Panc1 (cell line): ENCODE data around the gene EFTUD2.

Source experiments
- POLR2AphosphoS5 ChIP-seq: IDR thresholded peaks from 2 replicates; pipeline ENCODE4 v1.6.1; 2012; ENCODE audit warnings: mild to moderate bottlenecking, low read depth, low read length, moderate library complexity
- SIN3A ChIP-seq: IDR thresholded peaks from 2 replicates; pipeline ENCODE4 v1.6.1; 2012; ENCODE audit warnings: low read depth, mild to moderate bottlenecking, low read length, moderate library complexity, borderline replicate concordance; ENCODE audit not compliant: insufficient read depth
- TCF7L2 ChIP-seq: IDR thresholded peaks from 2 replicates; pipeline ENCODE4 v1.6.1; 2011; ENCODE audit warnings: mild to moderate bottlenecking, low read depth, low read length, inconsistent platforms
- TF ChIP-seq, protein P1 (sequence below): fragments of 450-650 bp; IDR thresholded peaks from 2 replicates; pipeline ENCODE4 v1.5.1; 2017; ENCODE audit warnings: mild to moderate bottlenecking
- TF ChIP-seq, protein P2 (sequence below), 2 experiments: IDR thresholded peaks; 2 replicates each; pipeline ENCODE4 v1.6.1; 2011 to 2012; ENCODE audit warnings: low read depth in 2 of 2, control low read depth in 1 of 2, low read length in 1 of 2, mild to moderate bottlenecking in 1 of 2, moderate library complexity in 1 of 2; ENCODE audit not compliant: insufficient read depth in 1 of 2

DNA sequence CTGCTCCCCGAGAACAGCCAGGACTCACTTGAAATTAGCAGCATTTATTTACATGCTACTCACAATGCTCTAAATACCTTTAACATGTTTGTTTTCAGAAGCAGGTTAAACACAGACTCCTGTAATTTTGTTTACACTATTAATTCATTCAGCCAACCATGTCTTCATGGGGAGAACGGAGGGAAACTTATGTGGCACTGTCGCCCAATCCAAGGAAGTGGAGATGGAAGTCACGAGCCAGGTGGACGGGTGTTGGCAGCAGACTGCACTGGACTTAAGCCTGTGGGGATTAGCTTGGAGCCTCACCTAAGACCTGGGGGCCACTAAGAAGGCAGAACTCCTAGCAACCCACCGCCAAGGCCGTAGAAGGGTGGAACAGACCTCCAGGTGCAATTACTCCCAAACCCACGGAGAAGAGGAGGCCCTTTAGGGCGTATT is 24.9 kb upstream of the EFTUD2 start:
- TF ChIP-seq, protein P1, sequence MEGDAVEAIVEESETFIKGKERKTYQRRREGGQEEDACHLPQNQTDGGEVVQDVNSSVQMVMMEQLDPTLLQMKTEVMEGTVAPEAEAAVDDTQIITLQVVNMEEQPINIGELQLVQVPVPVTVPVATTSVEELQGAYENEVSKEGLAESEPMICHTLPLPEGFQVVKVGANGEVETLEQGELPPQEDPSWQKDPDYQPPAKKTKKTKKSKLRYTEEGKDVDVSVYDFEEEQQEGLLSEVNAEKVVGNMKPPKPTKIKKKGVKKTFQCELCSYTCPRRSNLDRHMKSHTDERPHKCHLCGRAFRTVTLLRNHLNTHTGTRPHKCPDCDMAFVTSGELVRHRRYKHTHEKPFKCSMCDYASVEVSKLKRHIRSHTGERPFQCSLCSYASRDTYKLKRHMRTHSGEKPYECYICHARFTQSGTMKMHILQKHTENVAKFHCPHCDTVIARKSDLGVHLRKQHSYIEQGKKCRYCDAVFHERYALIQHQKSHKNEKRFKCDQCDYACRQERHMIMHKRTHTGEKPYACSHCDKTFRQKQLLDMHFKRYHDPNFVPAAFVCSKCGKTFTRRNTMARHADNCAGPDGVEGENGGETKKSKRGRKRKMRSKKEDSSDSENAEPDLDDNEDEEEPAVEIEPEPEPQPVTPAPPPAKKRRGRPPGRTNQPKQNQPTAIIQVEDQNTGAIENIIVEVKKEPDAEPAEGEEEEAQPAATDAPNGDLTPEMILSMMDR: no peak
- TF ChIP-seq, protein P2, sequence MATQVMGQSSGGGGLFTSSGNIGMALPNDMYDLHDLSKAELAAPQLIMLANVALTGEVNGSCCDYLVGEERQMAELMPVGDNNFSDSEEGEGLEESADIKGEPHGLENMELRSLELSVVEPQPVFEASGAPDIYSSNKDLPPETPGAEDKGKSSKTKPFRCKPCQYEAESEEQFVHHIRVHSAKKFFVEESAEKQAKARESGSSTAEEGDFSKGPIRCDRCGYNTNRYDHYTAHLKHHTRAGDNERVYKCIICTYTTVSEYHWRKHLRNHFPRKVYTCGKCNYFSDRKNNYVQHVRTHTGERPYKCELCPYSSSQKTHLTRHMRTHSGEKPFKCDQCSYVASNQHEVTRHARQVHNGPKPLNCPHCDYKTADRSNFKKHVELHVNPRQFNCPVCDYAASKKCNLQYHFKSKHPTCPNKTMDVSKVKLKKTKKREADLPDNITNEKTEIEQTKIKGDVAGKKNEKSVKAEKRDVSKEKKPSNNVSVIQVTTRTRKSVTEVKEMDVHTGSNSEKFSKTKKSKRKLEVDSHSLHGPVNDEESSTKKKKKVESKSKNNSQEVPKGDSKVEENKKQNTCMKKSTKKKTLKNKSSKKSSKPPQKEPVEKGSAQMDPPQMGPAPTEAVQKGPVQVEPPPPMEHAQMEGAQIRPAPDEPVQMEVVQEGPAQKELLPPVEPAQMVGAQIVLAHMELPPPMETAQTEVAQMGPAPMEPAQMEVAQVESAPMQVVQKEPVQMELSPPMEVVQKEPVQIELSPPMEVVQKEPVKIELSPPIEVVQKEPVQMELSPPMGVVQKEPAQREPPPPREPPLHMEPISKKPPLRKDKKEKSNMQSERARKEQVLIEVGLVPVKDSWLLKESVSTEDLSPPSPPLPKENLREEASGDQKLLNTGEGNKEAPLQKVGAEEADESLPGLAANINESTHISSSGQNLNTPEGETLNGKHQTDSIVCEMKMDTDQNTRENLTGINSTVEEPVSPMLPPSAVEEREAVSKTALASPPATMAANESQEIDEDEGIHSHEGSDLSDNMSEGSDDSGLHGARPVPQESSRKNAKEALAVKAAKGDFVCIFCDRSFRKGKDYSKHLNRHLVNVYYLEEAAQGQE (IDR thresholded peaks at IDR 0.05; ENCODE audit: insufficient read depth in 1 of 2, low read depth in 2 of 2, low read length in 1 of 2): no peak
- peak; percentile 52 for TF ChIP-seq POLR2AphosphoS5
- TF ChIP-seq SIN3A: no peak
- no peak for TF ChIP-seq TCF7L2
